NCI-H2196 (cell line): ENCODE results near the gene STK39.

Source experiments
- DNase-seq: peaks from one replicate; lab custom pipeline; 2025; ENCODE audit not compliant: unreplicated experiment; lab: John Stamatoyannopoulos, UW

Gene STK39

GRCh38 chr2:167964650-167965413 is 282.6 kb downstream of the STK39 start:
- DNase-seq = peak; percentile 12

GRCh38 chr2:167963899-167964649 is 283.3 kb downstream of the STK39 start:
- no peak for DNase-seq

- no peak for DNase-seq
These were observed 284.8 kb downstream of the STK39 start for GRCh38 chr2:167962436-167963226.

- DNase-seq = no peak
These were observed 285.8 kb downstream of the STK39 start for GRCh38 chr2:167961536-167962048.

GRCh38 chr2:167960089-167960747 is 287.2 kb downstream of the STK39 start:
- no peak for DNase-seq

- DNase-seq = no peak
These were observed 289.7 kb downstream of the STK39 start for GRCh38 chr2:167957662-167958061.

GRCh38 chr2:167955264-167955906 is 292.0 kb downstream of the STK39 start:
- DNase-seq = no peak

- DNase-seq = no peak
These were observed 292.9 kb downstream of the STK39 start for GRCh38 chr2:167954495-167954894.

GRCh38 chr2:167953776-167954175 is 293.6 kb downstream of the STK39 start:
- DNase-seq = no peak

GRCh38 chr2:167950571-167950970 is 296.8 kb downstream of the STK39 start:
- no peak for DNase-seq

- DNase-seq = no peak
These were observed 301.0 kb downstream of the STK39 start for GRCh38 chr2:167946441-167946841.

GRCh38 chr2:167945660-167946368 is 301.6 kb downstream of the STK39 start:
- no peak for DNase-seq

GRCh38 chr2:167944825-167945659 is 302.4 kb downstream of the STK39 start:
- DNase-seq = no peak

GRCh38 chr2:167943897-167944296 is 303.5 kb downstream of the STK39 start:
- peak; percentile 13 for DNase-seq

- no peak for DNase-seq
These were observed 304.0 kb downstream of the STK39 start for GRCh38 chr2:167943368-167943767.

- no peak for DNase-seq
These were observed 304.9 kb downstream of the STK39 start for GRCh38 chr2:167942366-167943081.

GRCh38 chr2:167941604-167942003 is 305.8 kb downstream of the STK39 start:
- no peak for DNase-seq
